SK-N-SH (cell line): Measurements from ENCODE around the gene YEATS4. TPM values are rescaled to one million over a fixed set of nuclear protein-coding genes. Genes with fewer than 3 reads are reported as not detected.

Experiments used
- CTCF ChIA-PET: fragments of 300-600, 350-600 bp; formaldehyde crosslinking; extraction: SDS; loops from one replicate; lab custom pipeline; 2021; lab: Yijun Ruan, JAX
- POLR2A ChIA-PET: fragments of 350-600 bp; sonication (Branson Sonifier 250); formaldehyde crosslinking; extraction: SDS; loops from one replicate; lab custom pipeline; 2020; ENCODE audit warnings: antibody characterized with exemption, inconsistent platforms; lab: Yijun Ruan, JAX
- DNase-seq: peaks from one replicate; pipeline ENCODE4 v3.0.0; 2012
- H2AFZ ChIP-seq: fragments of 200-600 bp; sonication (generic); 2 replicates; pipeline ENCODE4 v1.8.1; 2016; ENCODE audit warnings: antibody characterized with exemption, mild to moderate bottlenecking, low read depth
- H3F3A ChIP-seq: fragments of 200-600 bp; sonication (generic); replicated peaks from 2 replicates; pipeline ENCODE3; 2016; ENCODE audit warnings: antibody characterized with exemption, mild to moderate bottlenecking; ENCODE audit not compliant: insufficient read depth
- H3K27ac ChIP-seq, 2 experiments: fragments of 200-500 bp in 1 of 2; fragments of 200-600 bp in 1 of 2; sonication (Bioruptor generic) in 1 of 2; sonication (generic), shearing (Covaris generic) in 1 of 2; 2 replicates each; pipeline versions ENCODE4 v1.5.1 to v1.6.1; 2014 to 2016; ENCODE audit warnings: low read depth in 2 of 2, inconsistent platforms in 1 of 2, low read length in 1 of 2, mild to moderate bottlenecking in 1 of 2, mixed read lengths in 1 of 2
- H3K27me3 ChIP-seq: fragments of 200-600 bp; sonication (generic), shearing (Covaris generic); 2 replicates; pipeline ENCODE4 v1.6.1; 2016; ENCODE audit warnings: mixed run types; ENCODE audit not compliant: insufficient read depth
- H3K36me3 ChIP-seq, 2 experiments: fragments of 200-500 bp in 1 of 2; fragments of 200-600 bp in 1 of 2; sonication (Bioruptor generic) in 1 of 2; sonication (generic) in 1 of 2; replicated peaks in 1 of 2; 2 replicates each; pipeline versions ENCODE3 to v1.5.1; 2014 to 2016; ENCODE audit warnings: low read length in 1 of 2, mild to moderate bottlenecking in 1 of 2; ENCODE audit not compliant: insufficient read depth in 2 of 2, control insufficient read depth in 1 of 2
- H3K4me1 ChIP-seq, 2 experiments: fragments of 200-500 bp in 1 of 2; fragments of 200-600 bp in 1 of 2; sonication (Bioruptor generic) in 1 of 2; sonication (generic), shearing (Covaris generic) in 1 of 2; 2 replicates each; pipeline versions ENCODE4 v1.5.1 to v1.6.1; 2014 to 2016; ENCODE audit warnings: low read depth in 1 of 2, low read length in 1 of 2, mixed run types in 1 of 2; ENCODE audit not compliant: insufficient read depth in 2 of 2, control insufficient read depth in 1 of 2
- H3K4me2 ChIP-seq: fragments of 200-600 bp; sonication (generic), shearing (Covaris generic); 2 replicates; pipeline ENCODE4 v1.6.1; 2017; ENCODE audit warnings: mixed run types
- H3K4me3 ChIP-seq, 2 experiments: fragments of 200-500 bp in 1 of 2; fragments of 200-600 bp in 1 of 2; sonication (Bioruptor generic) in 1 of 2; sonication (generic), shearing (Covaris generic) in 1 of 2; 2 replicates each; pipeline versions ENCODE4 v1.5.1 to v1.8.1; 2014 to 2016; ENCODE audit warnings: low read depth in 2 of 2, inconsistent platforms in 1 of 2, low read length in 1 of 2, mild to moderate bottlenecking in 1 of 2, mixed read lengths in 1 of 2, moderate library complexity in 1 of 2
- H3K79me2 ChIP-seq: fragments of 200-600 bp; sonication (generic); 2 replicates; pipeline ENCODE4 v1.8.1; 2017; ENCODE audit warnings: mild to moderate bottlenecking; ENCODE audit not compliant: insufficient read depth
- H3K9ac ChIP-seq: fragments of 200-600 bp; sonication (generic); 2 replicates; pipeline ENCODE4 v1.6.1; 2017; ENCODE audit warnings: mixed run types
- H3K9me2 ChIP-seq: fragments of 200-600 bp; sonication (generic); 2 replicates; pipeline ENCODE4 v1.6.1; 2017; ENCODE audit warnings: mixed run types
- H3K9me3 ChIP-seq: fragments of 200-600 bp; sonication (generic); 2 replicates; pipeline ENCODE4 v1.6.1; 2017; ENCODE audit warnings: mixed run types, mild to moderate bottlenecking, moderate library complexity
- H4K20me1 ChIP-seq: fragments of 200-600 bp; sonication (generic); 2 replicates; pipeline ENCODE4 v1.6.1; 2017; ENCODE audit warnings: mild to moderate bottlenecking, mixed run types; ENCODE audit not compliant: insufficient read depth
- ELF1 ChIP-seq: IDR thresholded peaks from 2 replicates; pipeline ENCODE4 v1.4.0; 2012
- EZH2phosphoT487 ChIP-seq: fragments of 200-600 bp; sonication (generic); IDR thresholded peaks from 2 replicates; pipeline ENCODE4 v1.6.1; 2017; ENCODE audit warnings: low read depth, mixed run types, mild to moderate bottlenecking, antibody characterized with exemption, moderate library complexity, borderline replicate concordance
- FOSL2 ChIP-seq: IDR thresholded peaks from 2 replicates; pipeline ENCODE4 v1.4.0; 2012; ENCODE audit warnings: low read depth, mild to moderate bottlenecking, moderate library complexity, borderline replicate concordance
- FOXJ3 ChIP-seq: sonication (generic); formaldehyde crosslinking; IDR thresholded peaks from 2 replicates; pipeline ENCODE4 v1.5.1; 2020; ENCODE audit warnings: mild to moderate bottlenecking, missing genetic modification reagents
- GABPA ChIP-seq: IDR thresholded peaks from 2 replicates; pipeline ENCODE4 v1.4.0; 2012; ENCODE audit warnings: low read depth, mild to moderate bottlenecking
- MEF2A ChIP-seq: IDR thresholded peaks from 2 replicates; pipeline ENCODE4 v1.4.0; 2012; ENCODE audit warnings: low read depth, borderline replicate concordance
- MXI1 ChIP-seq: IDR thresholded peaks from 2 replicates; pipeline ENCODE4 v1.6.1; 2012; ENCODE audit warnings: mild to moderate bottlenecking, low read depth, low read length, improper control_type of control experiment
- NFIC ChIP-seq: IDR thresholded peaks from 2 replicates; pipeline ENCODE4 v1.4.0; 2012; ENCODE audit warnings: borderline replicate concordance
- RCOR1 ChIP-seq: fragments of 150-350 bp; IDR thresholded peaks from 2 replicates; pipeline ENCODE4 v1.6.1; 2017; ENCODE audit warnings: antibody characterized with exemption, low read length
- REST ChIP-seq: IDR thresholded peaks from 2 replicates; pipeline ENCODE4 v1.6.1; 2012; ENCODE audit warnings: mild to moderate bottlenecking, low read depth, low read length, moderate library complexity
- RFX5 ChIP-seq: IDR thresholded peaks from 2 replicates; pipeline ENCODE4 v1.6.1; 2012; ENCODE audit warnings: mild to moderate bottlenecking, improper control_type of control experiment, low read length
- SIN3A ChIP-seq: IDR thresholded peaks from 2 replicates; pipeline ENCODE4 v1.6.1; 2012; ENCODE audit warnings: low read depth, mild to moderate bottlenecking, low read length, moderate library complexity, borderline replicate concordance
- TAF1 ChIP-seq: IDR thresholded peaks from 2 replicates; pipeline ENCODE4 v1.6.1; 2012; ENCODE audit warnings: low read depth, mild to moderate bottlenecking, low read length, moderate library complexity, borderline replicate concordance
- TCF12 ChIP-seq: IDR thresholded peaks from 2 replicates; pipeline ENCODE4 v1.4.0; 2012
- TEAD4 ChIP-seq: IDR thresholded peaks from 2 replicates; pipeline ENCODE4 v1.4.0; 2012; ENCODE audit warnings: mild to moderate bottlenecking, borderline replicate concordance; ENCODE audit not compliant: insufficient read depth
- WGBS: methylation state at CpG from one replicate; pipeline ENCODE4 v1.1.6; 2017; ENCODE audit warnings: low lambda C conversion rate; 5-methylcytosine and 5-hydroxymethylcytosine counted together
- polyA plus RNA-seq, 3 experiments: library from polyadenylated mRNA; depleted of rRNA; stranded (reverse); fragments of >200 nt; gene quantifications; 2 replicates each; pipeline ENCODE4 v1.2.3, GENCODE V29; 2012
- TF ChIP-seq, protein P1 (sequence below): IDR thresholded peaks from 2 replicates; pipeline ENCODE4 v1.4.0; 2012; ENCODE audit warnings: low read depth, borderline replicate concordance
- TF ChIP-seq, protein P2 (sequence below): fragments of 200-600 bp; sonication (generic); IDR thresholded peaks from 2 replicates; pipeline ENCODE4 v1.6.1; 2017; ENCODE audit warnings: antibody characterized with exemption, mild to moderate bottlenecking, moderate library complexity
- TF ChIP-seq, protein P3 (sequence below): IDR thresholded peaks from 2 replicates; pipeline ENCODE4 v1.4.0; 2012; ENCODE audit warnings: low read depth

The YEATS4 gene
- polyA plus RNA-seq, 1 of the 3 experiments (the other 2 are of a cell fraction) = 11.4 TPM

- no peak for TF ChIP-seq REST
- TF ChIP-seq GABPA = no peak
- TF ChIP-seq, protein P1, sequence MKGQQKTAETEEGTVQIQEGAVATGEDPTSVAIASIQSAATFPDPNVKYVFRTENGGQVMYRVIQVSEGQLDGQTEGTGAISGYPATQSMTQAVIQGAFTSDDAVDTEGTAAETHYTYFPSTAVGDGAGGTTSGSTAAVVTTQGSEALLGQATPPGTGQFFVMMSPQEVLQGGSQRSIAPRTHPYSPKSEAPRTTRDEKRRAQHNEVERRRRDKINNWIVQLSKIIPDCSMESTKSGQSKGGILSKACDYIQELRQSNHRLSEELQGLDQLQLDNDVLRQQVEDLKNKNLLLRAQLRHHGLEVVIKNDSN = no peak
Measured at GRCh38 chr12:69421548-69421947, 62.0 kb downstream of the YEATS4 start (continued).

DNA sequence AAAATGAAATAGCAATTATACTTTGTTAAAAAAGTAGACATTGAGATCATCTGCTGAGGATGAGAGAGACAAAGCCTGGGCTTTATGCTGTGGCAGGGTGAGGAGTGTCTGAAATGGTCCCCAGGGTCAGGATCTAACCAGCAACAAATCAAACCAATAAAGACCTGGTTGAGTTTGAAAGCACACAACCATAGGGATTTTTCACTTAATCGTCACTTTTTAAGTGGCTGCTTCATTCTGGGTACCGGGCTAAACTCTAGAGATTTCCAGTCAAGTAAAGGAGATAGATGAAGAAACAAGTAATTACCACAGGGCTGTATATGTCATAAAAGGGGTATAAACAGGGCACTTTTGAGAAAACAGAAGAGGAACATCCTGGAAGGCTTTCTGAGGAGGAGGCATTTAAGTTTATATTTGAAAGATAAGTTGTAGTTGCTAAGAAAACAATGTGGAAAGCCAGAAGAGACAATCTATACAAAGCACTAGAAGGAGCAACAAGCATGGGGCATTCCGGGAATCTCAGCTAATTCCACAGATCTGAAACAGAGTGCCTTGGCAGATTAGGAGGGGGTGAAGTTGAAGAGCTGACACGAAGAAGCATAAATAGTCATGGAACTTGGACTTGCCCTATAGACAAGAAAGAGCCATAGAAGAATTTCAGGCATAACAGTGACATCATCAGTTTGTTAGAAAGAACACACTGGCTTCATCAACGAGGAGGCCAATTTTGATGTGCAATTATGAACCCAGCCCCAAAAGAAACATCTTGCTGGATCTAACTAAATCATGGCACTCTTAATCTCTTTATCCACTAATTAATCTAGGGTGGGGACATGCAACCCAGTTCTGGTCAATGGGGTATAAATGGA is 63.7 kb downstream of the YEATS4 start:
- Histone ChIP-seq H3K4me1 (no peaks in the 10 kb centered on the region), H2AFZ (no peak overlapping the region), H3K9me2 (no peaks in the 10 kb centered on the region), H3K27me3 (no peaks in the 10 kb centered on the region), H3K4me2 (no peak overlapping the region), H4K20me1 (no peaks in the 10 kb centered on the region), H3K27ac (no peak overlapping the region), H3K9me3 (no peaks in the 10 kb centered on the region)
- 80% methylated on average over 5 of the region's 5 CpGs for WGBS
- no peak for DNase-seq
- TF ChIP-seq TEAD4 = no peak
- no peak for TF ChIP-seq MEF2A
- TF ChIP-seq, all 33 proteins: peak for 0
- no peak overlapping the region for H3K9ac ChIP-seq
- no peaks in the 10 kb centered on the region for H3F3A ChIP-seq
- ChIA-PET POLR2A (no interaction called here), CTCF (no interaction called here)
- no peaks in the 10 kb centered on the region for H3K79me2 ChIP-seq
- H3K36me3 ChIP-seq = no peaks in the 10 kb centered on the region
- H3K4me3 ChIP-seq = no peak overlapping the region

GRCh38 chr12:69425417-69425816 is 65.9 kb downstream of the YEATS4 start:
- H3K9me3 ChIP-seq = no peaks in the 10 kb centered on the region
- H3K27ac ChIP-seq = no peak overlapping the region
- H3K4me1 ChIP-seq = no peaks in the 10 kb centered on the region
- H3K9me2 ChIP-seq = no peaks in the 10 kb centered on the region
- no peak overlapping the region for H3K4me2 ChIP-seq
- H3F3A ChIP-seq = no peaks in the 10 kb centered on the region
- H4K20me1 ChIP-seq = no peaks in the 10 kb centered on the region
- no peak overlapping the region for H3K9ac ChIP-seq
- CTCF ChIA-PET = no interaction called here
- no peak overlapping the region for H3K4me3 ChIP-seq
- no peaks in the 10 kb centered on the region for H3K36me3 ChIP-seq
- POLR2A ChIA-PET = no interaction called here
- WGBS = 90% methylated on average over 2 of the region's 3 CpGs
- no peak overlapping the region for H2AFZ ChIP-seq
- H3K79me2 ChIP-seq = no peaks in the 10 kb centered on the region
- DNase-seq = no peak
- H3K27me3 ChIP-seq = no peaks in the 10 kb centered on the region
- no peak for TF ChIP-seq FOXJ3 (CRISPR knock-in tag)
- no peak for TF ChIP-seq FOSL2
- TF ChIP-seq TAF1 = no peak
- TF ChIP-seq EZH2phosphoT487 = no peak
- TF ChIP-seq NFIC = no peak
- TF ChIP-seq, protein P2, sequence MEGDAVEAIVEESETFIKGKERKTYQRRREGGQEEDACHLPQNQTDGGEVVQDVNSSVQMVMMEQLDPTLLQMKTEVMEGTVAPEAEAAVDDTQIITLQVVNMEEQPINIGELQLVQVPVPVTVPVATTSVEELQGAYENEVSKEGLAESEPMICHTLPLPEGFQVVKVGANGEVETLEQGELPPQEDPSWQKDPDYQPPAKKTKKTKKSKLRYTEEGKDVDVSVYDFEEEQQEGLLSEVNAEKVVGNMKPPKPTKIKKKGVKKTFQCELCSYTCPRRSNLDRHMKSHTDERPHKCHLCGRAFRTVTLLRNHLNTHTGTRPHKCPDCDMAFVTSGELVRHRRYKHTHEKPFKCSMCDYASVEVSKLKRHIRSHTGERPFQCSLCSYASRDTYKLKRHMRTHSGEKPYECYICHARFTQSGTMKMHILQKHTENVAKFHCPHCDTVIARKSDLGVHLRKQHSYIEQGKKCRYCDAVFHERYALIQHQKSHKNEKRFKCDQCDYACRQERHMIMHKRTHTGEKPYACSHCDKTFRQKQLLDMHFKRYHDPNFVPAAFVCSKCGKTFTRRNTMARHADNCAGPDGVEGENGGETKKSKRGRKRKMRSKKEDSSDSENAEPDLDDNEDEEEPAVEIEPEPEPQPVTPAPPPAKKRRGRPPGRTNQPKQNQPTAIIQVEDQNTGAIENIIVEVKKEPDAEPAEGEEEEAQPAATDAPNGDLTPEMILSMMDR = no peak
- no peak for TF ChIP-seq MXI1
- TF ChIP-seq ELF1 = no peak
- TF ChIP-seq, protein P3, sequence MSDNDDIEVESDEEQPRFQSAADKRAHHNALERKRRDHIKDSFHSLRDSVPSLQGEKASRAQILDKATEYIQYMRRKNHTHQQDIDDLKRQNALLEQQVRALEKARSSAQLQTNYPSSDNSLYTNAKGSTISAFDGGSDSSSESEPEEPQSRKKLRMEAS = no peak
- no peak for TF ChIP-seq RFX5
- TF ChIP-seq, protein P1 = no peak
- no peak for TF ChIP-seq SIN3A
- TF ChIP-seq RCOR1 = no peak
- TF ChIP-seq TCF12 = no peak
